BE2C (cell line): ENCODE results near the gene MAN1A1.

Experiments used
- DNase-seq: peaks from one replicate; pipeline ENCODE4 v3.0.0-alpha.2; 2020
- H3K27me3 ChIP-seq: fragments of 250-450 bp; sonication (Bioruptor Pico); 2 replicates; pipeline ENCODE4 v1.5.1; 2020; ENCODE audit warnings: mild to moderate bottlenecking
- H3K36me3 ChIP-seq: fragments of 250-450 bp; sonication (Bioruptor Pico); 2 replicates; pipeline ENCODE4 v1.5.1; 2020; ENCODE audit warnings: mild to moderate bottlenecking
- H3K4me1 ChIP-seq: fragments of 250-450 bp; sonication (Bioruptor Pico); 2 replicates; pipeline ENCODE4 v1.5.1; 2020
- H3K4me3 ChIP-seq: 2 replicates; pipeline ENCODE4 v1.5.1; 2011; ENCODE audit warnings: low read depth, low read length
- H3K9me3 ChIP-seq: fragments of 250-450 bp; sonication (Bioruptor Pico); 2 replicates; pipeline ENCODE4 v1.5.1; 2020
- TF ChIP-seq, protein P1 (sequence below): IDR thresholded peaks from 2 replicates; pipeline ENCODE4 v1.5.1; 2012; ENCODE audit warnings: mild to moderate bottlenecking, low read depth, low read length

Gene MAN1A1

DNA sequence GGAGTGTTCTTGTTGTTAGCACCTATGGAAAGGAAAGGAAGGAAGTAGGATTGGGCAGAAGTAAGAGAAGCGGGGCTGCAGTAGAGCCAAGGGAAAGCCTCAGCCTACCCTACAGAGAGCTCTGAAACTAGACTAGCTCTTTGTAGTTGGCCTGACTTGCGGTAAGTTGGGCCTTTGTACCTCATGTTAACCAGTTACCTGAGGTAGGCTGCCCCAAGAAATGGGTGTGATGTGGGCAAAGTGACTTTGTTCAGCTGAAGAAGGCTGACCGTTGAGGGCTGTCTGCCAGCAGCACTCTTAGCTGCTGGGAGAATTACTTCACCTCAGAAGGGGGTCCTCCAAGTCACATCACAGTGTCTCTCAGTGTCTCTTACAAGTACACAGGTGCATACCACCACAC is 216.2 kb downstream of the MAN1A1 start:
- no peak for DNase-seq
- Histone ChIP-seq H3K4me3 (no peak overlapping the region), H3K36me3 (no peaks in the 10 kb centered on the region), H3K27me3 (no peaks in the 10 kb centered on the region), H3K4me1 (peaks cover 53% of the 10 kb centered on the region), H3K9me3 (no peaks in the 10 kb centered on the region)
- TF ChIP-seq, protein P1, sequence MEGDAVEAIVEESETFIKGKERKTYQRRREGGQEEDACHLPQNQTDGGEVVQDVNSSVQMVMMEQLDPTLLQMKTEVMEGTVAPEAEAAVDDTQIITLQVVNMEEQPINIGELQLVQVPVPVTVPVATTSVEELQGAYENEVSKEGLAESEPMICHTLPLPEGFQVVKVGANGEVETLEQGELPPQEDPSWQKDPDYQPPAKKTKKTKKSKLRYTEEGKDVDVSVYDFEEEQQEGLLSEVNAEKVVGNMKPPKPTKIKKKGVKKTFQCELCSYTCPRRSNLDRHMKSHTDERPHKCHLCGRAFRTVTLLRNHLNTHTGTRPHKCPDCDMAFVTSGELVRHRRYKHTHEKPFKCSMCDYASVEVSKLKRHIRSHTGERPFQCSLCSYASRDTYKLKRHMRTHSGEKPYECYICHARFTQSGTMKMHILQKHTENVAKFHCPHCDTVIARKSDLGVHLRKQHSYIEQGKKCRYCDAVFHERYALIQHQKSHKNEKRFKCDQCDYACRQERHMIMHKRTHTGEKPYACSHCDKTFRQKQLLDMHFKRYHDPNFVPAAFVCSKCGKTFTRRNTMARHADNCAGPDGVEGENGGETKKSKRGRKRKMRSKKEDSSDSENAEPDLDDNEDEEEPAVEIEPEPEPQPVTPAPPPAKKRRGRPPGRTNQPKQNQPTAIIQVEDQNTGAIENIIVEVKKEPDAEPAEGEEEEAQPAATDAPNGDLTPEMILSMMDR, result no peak

DNA sequence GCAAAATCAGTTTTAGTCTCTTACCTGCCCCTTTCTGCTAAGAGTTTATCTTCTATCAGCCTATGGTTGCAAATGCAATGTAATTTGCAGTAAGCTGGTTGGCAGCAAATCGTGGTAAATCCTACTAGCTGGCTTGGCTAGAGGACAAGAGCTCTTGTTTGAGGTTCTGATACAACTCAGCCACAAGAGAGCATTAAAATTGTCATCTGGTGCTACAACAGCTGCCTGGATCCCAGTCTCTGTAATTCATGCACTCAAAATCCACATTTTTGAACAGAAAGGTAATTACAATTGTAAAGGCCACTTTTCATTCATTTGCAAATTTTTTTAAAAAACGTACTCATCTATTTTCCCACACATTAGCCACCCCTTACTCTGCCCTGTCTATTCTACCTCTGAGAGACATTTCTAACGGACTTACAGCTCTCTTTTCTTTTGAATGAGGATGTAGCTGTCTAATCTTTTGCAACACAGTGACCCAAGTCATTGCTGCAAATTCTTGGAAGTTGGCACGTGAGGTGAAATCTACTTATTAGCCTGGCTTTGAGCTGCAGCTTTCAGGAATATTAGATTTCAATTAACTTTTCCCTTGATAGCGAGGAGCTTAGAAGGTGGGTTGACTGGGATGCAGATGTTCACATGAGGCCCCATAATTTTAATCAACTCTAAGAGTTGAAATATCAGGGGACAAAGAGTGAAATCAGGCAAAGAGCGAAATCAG is 217.1 kb downstream of the MAN1A1 start:
- Histone ChIP-seq H3K4me1 (peaks cover 50% of the 10 kb centered on the region), H3K27me3 (no peaks in the 10 kb centered on the region), H3K9me3 (no peaks in the 10 kb centered on the region), H3K4me3 (no peak overlapping the region), H3K36me3 (no peaks in the 10 kb centered on the region)
- DNase-seq, result no peak
- TF ChIP-seq, protein P1, result no peak

DNA sequence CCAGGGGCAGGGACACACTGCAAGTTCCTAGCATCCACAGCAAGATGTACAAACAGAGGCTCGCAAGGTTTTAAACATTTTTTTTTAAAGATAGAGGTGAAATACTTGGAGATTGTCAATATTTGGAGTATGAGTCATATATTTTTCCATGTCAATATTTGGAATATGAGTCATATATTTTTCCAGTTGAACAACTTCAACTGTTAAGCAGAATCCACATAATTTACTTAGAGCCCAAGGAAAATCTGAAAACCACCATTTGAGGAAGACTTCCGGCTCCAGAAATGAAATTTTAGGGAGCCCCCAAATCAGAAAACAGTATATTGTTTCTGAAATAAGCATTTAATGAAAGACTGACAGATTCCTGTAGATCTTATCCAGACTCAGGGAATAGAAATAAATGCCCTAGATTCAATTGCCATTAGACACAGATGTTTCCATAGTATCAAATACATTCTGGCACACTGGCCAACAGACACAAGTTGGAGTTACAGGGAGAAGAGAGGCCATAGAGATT is 219.5 kb downstream of the MAN1A1 start:
- H3K9me3 ChIP-seq, result no peaks in the 10 kb centered on the region
- DNase-seq, result no peak
- peaks cover 40% of the 10 kb centered on the region for H3K4me1 ChIP-seq
- TF ChIP-seq, protein P1, result no peak
- H3K4me3 ChIP-seq, result no peak overlapping the region
- no peaks in the 10 kb centered on the region for H3K36me3 ChIP-seq
- H3K27me3 ChIP-seq, result no peaks in the 10 kb centered on the region

- peak overlapping the region; percentile 3 for H3K4me3 ChIP-seq
- TF ChIP-seq, protein P1, result peak; percentile 88
- no peaks in the 10 kb centered on the region for H3K9me3 ChIP-seq
- H3K4me1 ChIP-seq, result peaks cover 40% of the 10 kb centered on the region
- no peaks in the 10 kb centered on the region for H3K27me3 ChIP-seq
- no peak for DNase-seq
- H3K36me3 ChIP-seq, result no peaks in the 10 kb centered on the region
These were observed 220.2 kb downstream of the MAN1A1 start for GRCh38 chr6:119129148-119129967.

- peak; percentile 43 for DNase-seq
- TF ChIP-seq, protein P1, result no peak
- no peaks in the 10 kb centered on the region for H3K36me3 ChIP-seq
These were observed 221.2 kb downstream of the MAN1A1 start for GRCh38 chr6:119128252-119128912.

More at GRCh38 chr6:119128252-119128912, 221.2 kb downstream of the MAN1A1 start:
- Histone ChIP-seq H3K9me3 (no peaks in the 10 kb centered on the region), H3K4me1 (peaks cover 40% of the 10 kb centered on the region), H3K27me3 (no peaks in the 10 kb centered on the region), H3K4me3 (no peak overlapping the region)
